Muscle of back (tissue), 11 donors: ENCODE results near the gene NPY2R. TPM values are rescaled to one million over a fixed set of nuclear protein-coding genes. Genes with fewer than 3 reads are reported as not detected.

ENCODE experiments used
- DNase-seq, 3 donors: peaks; one replicate each; pipeline versions ENCODE4 v3.0.0 to v3.0.0-alpha.2; 2013
- polyA plus RNA-seq, 10 donors: library from polyadenylated mRNA; unstranded; fragments of 120-200 nt; gene quantifications; one replicate each; pipeline ENCODE4 v1.2.1, GENCODE V29; 2013; ENCODE audit not compliant: insufficient read length in 10 of 10

Gene NPY2R
- polyA plus RNA-seq, 10 donors, result 0.05 to 0.07 (median 0.07) TPM; not detected in 7

DNA sequence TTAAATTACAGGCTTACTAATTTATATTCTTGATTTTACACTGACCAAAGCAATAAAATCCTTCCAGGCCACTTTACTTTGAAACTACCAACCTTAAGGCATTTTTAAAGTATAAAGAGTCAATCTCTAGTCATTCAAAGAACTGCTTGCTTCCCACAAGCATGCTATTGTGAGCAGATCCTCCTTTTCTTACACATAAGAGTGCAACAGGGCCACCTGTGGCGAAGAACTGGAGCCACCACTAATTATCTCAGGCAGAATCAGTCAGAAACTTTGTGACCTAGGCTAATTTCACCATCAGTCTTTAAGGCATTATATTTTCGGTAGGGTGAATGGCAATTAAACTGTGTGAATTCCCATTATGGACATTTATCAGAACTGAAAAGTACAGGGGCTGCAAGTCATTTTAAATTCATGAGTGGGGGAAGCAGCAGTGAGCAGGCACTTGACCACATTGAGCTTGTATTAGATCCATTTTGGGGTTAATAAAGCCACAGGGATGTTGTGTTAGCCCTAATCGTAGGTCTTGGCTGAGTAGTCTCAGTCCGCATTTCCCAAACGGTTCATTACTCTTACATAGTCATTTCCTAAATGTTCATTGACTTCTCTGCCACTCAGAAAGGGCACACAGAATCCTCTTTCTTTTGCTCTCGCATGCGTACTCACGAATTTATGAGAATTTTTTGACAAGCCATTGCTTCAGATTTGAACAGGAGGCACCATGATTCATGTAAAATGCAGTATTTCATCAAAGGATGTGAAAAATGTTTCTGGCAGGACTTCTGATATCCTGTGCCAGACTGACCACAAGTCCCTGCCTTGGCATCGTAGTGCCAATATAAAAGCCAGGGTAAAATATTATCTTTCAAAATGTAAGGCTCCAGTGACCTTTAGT, 39.8 kb downstream of the NPY2R start:
- DNase-seq, result no peak

DNA sequence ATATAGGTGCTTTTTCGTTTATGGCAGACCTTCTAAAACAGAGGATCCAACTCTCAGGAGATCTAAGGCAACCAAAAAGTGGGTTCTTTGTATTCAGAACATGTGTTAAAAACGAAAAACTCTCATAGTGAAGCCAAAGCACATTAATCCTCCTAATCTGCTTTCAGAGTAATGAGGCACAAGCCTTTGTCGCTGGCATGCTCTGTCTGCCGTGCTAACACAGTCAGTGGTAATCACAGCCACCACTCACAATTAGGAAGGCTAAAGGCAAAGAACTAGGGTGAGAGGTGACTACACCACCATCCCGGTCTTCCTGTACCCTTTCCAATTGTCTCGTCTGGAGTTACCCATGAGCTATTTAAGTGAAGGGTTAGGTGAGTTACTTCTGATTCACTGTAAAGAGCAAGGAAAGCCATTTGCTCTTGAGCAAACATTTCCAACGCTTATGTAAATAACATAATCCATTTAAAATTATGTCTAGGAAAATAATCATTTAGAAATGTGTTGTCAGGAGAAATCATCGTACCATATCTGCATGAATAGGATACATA, 40.7 kb downstream of the NPY2R start:
- DNase-seq, result no peak

DNA sequence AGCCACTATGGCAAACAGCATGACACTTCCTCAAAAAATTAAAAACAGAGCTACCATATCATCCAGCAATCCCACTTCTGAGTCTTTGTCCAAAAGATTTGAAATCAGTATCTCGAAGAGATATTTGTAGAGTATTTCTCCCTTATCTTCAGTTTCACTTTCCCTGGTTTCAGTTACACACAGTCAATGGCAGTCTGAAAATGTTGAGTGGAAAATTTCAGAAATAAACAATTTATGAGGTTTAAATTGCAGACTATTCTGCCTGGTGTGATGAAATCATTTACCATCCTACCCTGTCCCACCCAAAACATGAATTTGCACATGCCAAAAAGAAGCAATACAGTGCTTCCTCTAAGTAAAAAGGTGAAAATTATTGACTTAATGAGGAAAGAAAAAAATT, 43.9 kb downstream of the NPY2R start:
- DNase-seq, result no peak

DNA sequence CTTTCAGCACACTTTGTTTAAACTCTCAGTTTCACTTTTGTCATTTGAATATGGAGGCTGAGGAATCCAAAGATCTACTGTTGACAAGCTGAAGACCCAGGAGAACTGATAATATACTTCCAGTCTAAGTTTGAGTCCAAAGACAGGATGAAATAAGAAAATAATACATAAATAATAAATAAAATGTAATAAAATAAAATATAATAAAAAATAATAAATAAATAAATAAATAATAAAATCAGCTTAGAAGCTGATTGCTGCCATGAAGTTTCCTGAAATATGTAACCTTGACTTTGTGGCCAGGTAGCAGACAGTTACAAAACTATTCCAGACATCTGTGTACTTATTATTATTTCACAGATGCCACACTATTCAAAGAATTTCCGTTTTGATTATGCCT, 55.0 kb downstream of the NPY2R start:
- no peak for DNase-seq

DNA sequence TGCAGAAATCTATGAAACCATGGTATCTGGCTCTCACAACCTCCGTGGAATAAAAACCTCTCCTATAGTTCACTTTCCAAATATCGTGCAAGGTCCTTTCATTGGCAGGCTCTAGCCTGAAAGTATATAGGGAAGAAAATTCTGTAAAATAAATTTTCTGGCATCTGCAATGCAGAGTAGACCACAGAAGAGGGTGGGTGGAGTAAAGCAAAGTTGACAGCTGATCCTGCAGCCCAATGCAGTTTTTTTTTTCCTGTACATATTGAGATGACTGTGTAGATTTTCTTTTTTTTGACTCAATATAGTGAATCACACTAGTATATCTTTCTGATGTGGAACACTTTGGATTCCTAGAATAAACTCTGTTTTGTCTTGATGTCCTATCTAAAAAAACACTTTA, 56.7 kb downstream of the NPY2R start:
- peak in 1 of 3 donors; percentile 9 for DNase-seq

Other genes with a start within 250 kb of the NPY2R start
- 1 to 10 TPM; 2.8 to 6.1 (median 4.7) TPM for gene MAP9, start 168.3 kb downstream of the NPY2R start, polyA plus RNA-seq